Thyroid gland (tissue), 4 donors: ENCODE data around the gene BCAT1. TPM values are rescaled to one million over a fixed set of nuclear protein-coding genes. Genes with fewer than 3 reads are reported as not detected.

Experiments
- DNase-seq, 2 donors: peaks; one replicate each; pipeline ENCODE4 v3.0.0-alpha.2; 2019
- H3K27ac ChIP-seq, 3 donors: fragments of 200-600 bp; sonication (generic); 1 replicate in 2 of 3; 2 replicates in 1 of 3; pipeline ENCODE4 v1.5.1; 2016 to 2019; ENCODE audit warnings: mild to moderate bottlenecking in 1 of 3, moderate library complexity in 1 of 3
- H3K27me3 ChIP-seq: fragments of 200-600 bp; sonication (generic); one replicate; pipeline ENCODE4 v1.5.1; 2019
- H3K36me3 ChIP-seq, 2 donors: fragments of 200-600 bp; sonication (generic); one replicate each; pipeline ENCODE4 v1.5.1; 2016 to 2019
- H3K4me1 ChIP-seq, 2 donors: fragments of 200-600 bp; sonication (generic); one replicate each; pipeline ENCODE4 v1.5.1; 2017 to 2019
- H3K4me3 ChIP-seq, 3 donors: fragments of 200-600 bp; sonication (generic); replicated peaks in 1 of 3; 1 replicate in 2 of 3; 2 replicates in 1 of 3; pipeline ENCODE4 v1.5.1; 2016; ENCODE audit warnings: mild to moderate bottlenecking in 1 of 3
- H3K9me3 ChIP-seq: fragments of 200-600 bp; sonication (generic); one replicate; pipeline ENCODE4 v1.5.1; 2017
- CTCF ChIP-seq, 6 experiments: fragments of 200-600 bp in 3 of 6; fragments of 450-650 bp in 3 of 6; sonication (generic) in 3 of 6; IDR thresholded peaks; one replicate each; pipeline ENCODE4 v1.5.1; 2016 to 2019; ENCODE audit warnings: antibody characterized with exemption in 6 of 6, mild to moderate bottlenecking in 2 of 6, inconsistent platforms in 1 of 6, moderate library complexity in 1 of 6
- POLR2A ChIP-seq, 2 donors: fragments of 450-650 bp; IDR thresholded peaks; one replicate each; pipeline ENCODE4 v1.6.1; 2017; ENCODE audit warnings: antibody characterized with exemption in 2 of 2, mild to moderate bottlenecking in 2 of 2, moderate library complexity in 1 of 2
- WGBS, 2 donors: methylation state at CpG; one replicate each; pipeline ENCODE4 v1.1.5; 2017; 5-methylcytosine and 5-hydroxymethylcytosine counted together
- intact Hi-C: fragments of 100-400 bp; cut with DNase I; formaldehyde crosslinking; loops from one replicate; pipeline ENCODE4 v1.15.1; 2023
- total RNA-seq, 4 donors: library from RNA; depleted of rRNA; stranded (reverse); fragments of >200 nt; gene quantifications; one replicate each; pipeline ENCODE4 v1.2.3, GENCODE V29; 2016

BCAT1 gene
- total RNA-seq, 4 donors from 2014 or later = 3.8 to 49.1 (median 13.2) TPM

GRCh38 chr12:24920141-24920540 lies 28.8 kb downstream of the BCAT1 start:
- no peak for TF ChIP-seq CTCF (IDR thresholded peaks at IDR 0.05)
- TF ChIP-seq POLR2A (IDR thresholded peaks at IDR 0.05) = no peak
- H3K9me3 ChIP-seq = no peaks in the 10 kb centered on the region
- WGBS, 2 donors = 93 to 95% methylated on average over 3 of the region's 3 CpGs
- H3K36me3 ChIP-seq = no peaks in the 10 kb centered on the region
- H3K4me1 ChIP-seq = no peaks in the 10 kb centered on the region
- DNase-seq = no peak
- no peaks in the 10 kb centered on the region for H3K27me3 ChIP-seq
- intact Hi-C loops = no loop called here
- no peak overlapping the region for H3K4me3 ChIP-seq
- H3K27ac ChIP-seq = no peak overlapping the region

GRCh38 chr12:24919346-24920001 lies 29.4 kb downstream of the BCAT1 start:
- TF ChIP-seq CTCF (IDR thresholded peaks at IDR 0.05) (no peak), POLR2A (IDR thresholded peaks at IDR 0.05) (no peak)
- WGBS, 2 donors = 65 to 75% methylated on average over 4 of the region's 4 CpGs
- Histone ChIP-seq H3K4me1 (no peaks in the 10 kb centered on the region), H3K27ac (no peak overlapping the region), H3K9me3 (no peaks in the 10 kb centered on the region), H3K27me3 (no peaks in the 10 kb centered on the region), H3K4me3 (no peak overlapping the region), H3K36me3 (no peaks in the 10 kb centered on the region)
- DNase-seq = no peak
- intact Hi-C loops = no loop called here

- no peaks in the 10 kb centered on the region for H3K27me3 ChIP-seq
- H3K27ac ChIP-seq = no peak overlapping the region
- no peaks in the 10 kb centered on the region for H3K9me3 ChIP-seq
- 34 to 44% methylated on average over 2 of the region's 2 CpGs for WGBS, 2 donors
- no peaks in the 10 kb centered on the region for H3K36me3 ChIP-seq
- no peak for DNase-seq
- no peak for TF ChIP-seq POLR2A (IDR thresholded peaks at IDR 0.05)
- TF ChIP-seq CTCF (IDR thresholded peaks at IDR 0.05) = no peak
- H3K4me3 ChIP-seq = no peak overlapping the region
- intact Hi-C loops = no loop called here
- H3K4me1 ChIP-seq = no peaks in the 10 kb centered on the region
These were observed 30.3 kb downstream of the BCAT1 start for GRCh38 chr12:24918596-24918995.

- no peaks in the 10 kb centered on the region for H3K4me1 ChIP-seq
- no peaks in the 10 kb centered on the region for H3K27me3 ChIP-seq
- H3K4me3 ChIP-seq = no peak overlapping the region
- intact Hi-C loops = no loop called here
- 93 to 94% methylated on average over 5 of the region's 5 CpGs for WGBS, 2 donors
- H3K27ac ChIP-seq = no peak overlapping the region
- H3K36me3 ChIP-seq = no peaks in the 10 kb centered on the region
- TF ChIP-seq POLR2A (IDR thresholded peaks at IDR 0.05) = no peak
- TF ChIP-seq CTCF (IDR thresholded peaks at IDR 0.05) = no peak
- DNase-seq = no peak
- no peaks in the 10 kb centered on the region for H3K9me3 ChIP-seq
These were observed 33.4 kb downstream of the BCAT1 start for GRCh38 chr12:24915501-24915900.

- Histone ChIP-seq H3K4me3 (no peak overlapping the region), H3K9me3 (no peaks in the 10 kb centered on the region), H3K4me1 (no peaks in the 10 kb centered on the region), H3K27ac (no peak overlapping the region), H3K27me3 (no peaks in the 10 kb centered on the region), H3K36me3 (no peaks in the 10 kb centered on the region)
- intact Hi-C loops = no loop called here
- TF ChIP-seq POLR2A (IDR thresholded peaks at IDR 0.05) (no peak), CTCF (IDR thresholded peaks at IDR 0.05) (no peak)
- no peak for DNase-seq
- 95 to 98% methylated on average over 3 of the region's 3 CpGs for WGBS, 2 donors
These were observed 34.9 kb downstream of the BCAT1 start for GRCh38 chr12:24913953-24914352.
